ENCODE data around the gene FOXD3.
"Not testable (repeated sequence)": the region's sequence is repeated elsewhere in the genome, so short reads cannot be mapped to it uniquely, and the experiment has no call there.

The FOXD3 gene

GRCh38 chr1:63342402-63342801, 20.0 kb downstream of the FOXD3 start:
- no peak for TF ChIP-seq CTCF (IDR thresholded peaks at IDR 0.05; ENCODE audit: borderline replicate concordance, insufficient read depth, low read depth, low read length)
- H3K4me3 ChIP-seq (ENCODE audit: low read depth, low read length) = no peak overlapping the region

GRCh38 chr1:63343922-63344321, 21.6 kb downstream of the FOXD3 start:
- no peak for TF ChIP-seq CTCF (IDR thresholded peaks at IDR 0.05; ENCODE audit: borderline replicate concordance, insufficient read depth, low read depth, low read length)
- no peak overlapping the region for H3K4me3 ChIP-seq (ENCODE audit: low read depth, low read length)

GRCh38 chr1:63350320-63350719, 28.0 kb downstream of the FOXD3 start:
- TF ChIP-seq CTCF (IDR thresholded peaks at IDR 0.05; ENCODE audit: borderline replicate concordance, insufficient read depth, low read depth, low read length) = no peak
- no peak overlapping the region for H3K4me3 ChIP-seq (ENCODE audit: low read depth, low read length)

GRCh38 chr1:63352736-63353135, 30.4 kb downstream of the FOXD3 start:
- no peak for TF ChIP-seq CTCF (IDR thresholded peaks at IDR 0.05; ENCODE audit: borderline replicate concordance, insufficient read depth, low read depth, low read length)
- no peak overlapping the region for H3K4me3 ChIP-seq (ENCODE audit: low read depth, low read length)

- not testable (repeated sequence) for H3K4me3 ChIP-seq (ENCODE audit: low read depth, low read length)
Observed at GRCh38 chr1:63356234-63356633, 33.9 kb downstream of the FOXD3 start.

- no peak overlapping the region for H3K4me3 ChIP-seq (ENCODE audit: low read depth, low read length)
- TF ChIP-seq CTCF (IDR thresholded peaks at IDR 0.05; ENCODE audit: borderline replicate concordance, insufficient read depth, low read depth, low read length) = no peak
Observed at GRCh38 chr1:63359561-63359960, 37.2 kb downstream of the FOXD3 start.

GRCh38 chr1:63362073-63362472, 39.7 kb downstream of the FOXD3 start:
- no peak overlapping the region for H3K4me3 ChIP-seq (ENCODE audit: low read depth, low read length)
- no peak for TF ChIP-seq CTCF (IDR thresholded peaks at IDR 0.05; ENCODE audit: borderline replicate concordance, insufficient read depth, low read depth, low read length)

- no peak for TF ChIP-seq CTCF (IDR thresholded peaks at IDR 0.05; ENCODE audit: borderline replicate concordance, insufficient read depth, low read depth, low read length)
- H3K4me3 ChIP-seq (ENCODE audit: low read depth, low read length) = no peak overlapping the region
Observed at GRCh38 chr1:63362578-63362977, 40.2 kb downstream of the FOXD3 start.
